Bone marrow (tissue), 2 donors: ENCODE measurements around the gene SHH.

Experiments
- DNase-seq, 2 donors: peaks; one replicate each; lab custom pipeline; 2025; lab: John Stamatoyannopoulos, UW

The SHH gene

GRCh38 chr7:155811895-155812761, at the start of gene SHH:
SHH (minus strand) TSS chr7:155812463; CDS start chr7:155812122, 341 bp downstream.
- no peak for DNase-seq

GRCh38 chr7:155861480-155861868, 49.2 kb upstream of the SHH start:
- no peak for DNase-seq

GRCh38 chr7:155860840-155861479, 48.7 kb upstream of the SHH start:
- DNase-seq = no peak

- DNase-seq = no peak
Measured at GRCh38 chr7:155860461-155860839, 48.2 kb upstream of the SHH start.

- no peak for DNase-seq
Measured at GRCh38 chr7:155858521-155859061, 46.3 kb upstream of the SHH start.

GRCh38 chr7:155857141-155857540, 44.9 kb upstream of the SHH start:
- no peak for DNase-seq

GRCh38 chr7:155856656-155857055, 44.4 kb upstream of the SHH start:
- no peak for DNase-seq

- no peak for DNase-seq
Measured at GRCh38 chr7:155852426-155853301, 40.4 kb upstream of the SHH start.

GRCh38 chr7:155851892-155852291, 39.6 kb upstream of the SHH start:
- no peak for DNase-seq

- no peak for DNase-seq
Measured at GRCh38 chr7:155850766-155851678, 38.8 kb upstream of the SHH start.

- no peak for DNase-seq
Measured at GRCh38 chr7:155850001-155850436, 37.8 kb upstream of the SHH start.

- DNase-seq = no peak
Measured at GRCh38 chr7:155848691-155849669, 36.7 kb upstream of the SHH start.

- DNase-seq = no peak
Measured at GRCh38 chr7:155847821-155848435, 35.7 kb upstream of the SHH start.

- DNase-seq = no peak
Measured at GRCh38 chr7:155846936-155847335, 34.7 kb upstream of the SHH start.

GRCh38 chr7:155846156-155846555, 33.9 kb upstream of the SHH start:
- no peak for DNase-seq

- no peak for DNase-seq
Measured at GRCh38 chr7:155845226-155845625, 33.0 kb upstream of the SHH start.

GRCh38 chr7:155844526-155844925, 32.3 kb upstream of the SHH start:
- DNase-seq = no peak

- DNase-seq = no peak
Measured at GRCh38 chr7:155844019-155844453, 31.8 kb upstream of the SHH start.

GRCh38 chr7:155843426-155844018, 31.3 kb upstream of the SHH start:
- no peak for DNase-seq
